ENCODE results near the gene SLC7A14.

The SLC7A14 gene

DNA sequence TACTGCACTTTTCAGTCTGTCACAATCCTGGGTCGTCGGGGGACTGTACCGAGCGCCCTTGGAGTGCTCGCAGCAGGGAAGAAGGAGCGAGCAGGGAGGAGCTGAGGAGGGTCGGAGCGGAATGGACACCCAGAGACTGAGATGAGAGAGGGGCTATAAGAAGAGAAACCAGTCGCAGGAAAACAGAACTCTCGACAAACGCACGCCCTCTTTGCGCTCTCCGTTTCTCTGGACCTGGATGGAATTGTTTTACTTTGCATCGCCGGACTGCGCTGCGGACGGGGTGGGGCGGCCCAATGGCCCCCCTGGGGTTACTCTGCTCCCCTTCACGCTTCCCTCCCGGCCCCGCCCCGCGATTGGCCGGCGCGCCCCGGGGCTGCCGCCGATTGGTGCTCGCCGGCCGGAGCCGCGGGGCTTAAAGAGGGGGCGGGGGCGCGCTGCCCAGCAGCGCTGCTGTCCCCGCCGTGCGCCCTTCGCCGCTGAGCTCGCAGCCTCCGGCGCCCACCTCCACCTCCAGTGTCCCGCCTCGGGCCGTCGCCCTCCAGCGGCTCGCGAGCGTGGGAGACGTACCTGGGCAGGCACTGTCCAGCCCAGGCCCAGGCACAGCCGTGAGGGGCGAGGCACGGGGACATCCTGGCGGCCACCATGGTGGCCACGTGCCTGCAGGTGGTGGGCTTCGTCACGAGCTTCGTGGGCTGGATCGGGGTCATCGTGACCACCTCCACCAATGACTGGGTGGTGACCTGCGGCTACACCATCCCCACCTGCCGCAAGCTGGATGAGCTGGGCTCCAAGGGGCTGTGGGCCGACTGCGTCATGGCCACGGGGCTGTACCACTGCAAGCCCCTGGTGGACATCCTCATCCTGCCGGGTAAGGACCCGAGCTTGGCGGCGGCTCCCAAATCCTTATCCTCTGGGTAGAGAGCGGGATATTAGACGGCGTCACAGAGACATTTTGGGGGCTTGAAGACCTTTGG lies 167.2 kb downstream of the SLC7A14 start, which contains the start of gene CLDN11:
Gene CLDN11, plus strand, starts transcription at position 447 of the 977 bp plus-strand sequence. Its CDS starts 199 bp downstream, at position 646.
- H3K9me3 ChIP-seq (ENCODE audit: control insufficient read depth in 2 of 2, low read length in 2 of 2), result no peaks in the 10 kb centered on the region
- no peak within 1 kb of the TSS for H3K27ac ChIP-seq (ENCODE audit: low read length)
- H3K36me3 ChIP-seq (ENCODE audit: control insufficient read depth in 2 of 2, insufficient read depth in 2 of 2, low read length in 2 of 2), result no peaks in the 10 kb centered on the region
- H3K4me3 ChIP-seq (ENCODE audit: low read length in 2 of 2), result peak within 1 kb of the TSS; percentile 62 to 72
- peaks cover 17% of the 10 kb centered on the region for H3K4me1 ChIP-seq (ENCODE audit: control insufficient read depth, insufficient read depth, low read length)
- peak within 1 kb of the TSS in 1 of 2 donors; percentile 13 for H3K9ac ChIP-seq (ENCODE audit: low read length in 2 of 2)
- H3K27me3 ChIP-seq (ENCODE audit: control insufficient read depth in 1 of 2, insufficient read depth in 2 of 2, low read length in 2 of 2), result peaks cover 28 to 38% of the 10 kb centered on the region in 2 donors

DNA sequence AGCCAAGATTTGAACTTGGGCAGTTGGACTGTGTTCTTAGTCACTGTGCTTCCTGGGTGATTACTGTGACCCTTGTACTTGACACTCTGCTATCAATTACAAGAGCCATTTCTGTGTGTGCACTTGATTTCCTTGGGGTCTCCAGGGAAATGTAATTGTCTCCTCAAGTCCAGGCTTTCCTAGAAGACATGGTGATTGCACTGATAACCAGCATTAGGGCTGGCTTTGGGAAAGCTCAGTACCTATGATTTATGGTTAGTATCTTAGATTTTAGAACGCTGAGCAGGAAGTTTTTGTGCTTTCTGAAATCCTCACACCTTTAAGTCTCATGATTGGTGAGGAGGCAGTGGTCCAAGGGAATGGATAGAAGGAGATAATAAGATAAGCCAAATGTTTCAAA lies 168.8 kb downstream of the SLC7A14 start:
- no peak overlapping the region for H3K4me3 ChIP-seq (ENCODE audit: low read length in 2 of 2)
- H3K4me1 ChIP-seq (ENCODE audit: control insufficient read depth, insufficient read depth, low read length), result peaks cover 17% of the 10 kb centered on the region
- H3K27me3 ChIP-seq (ENCODE audit: control insufficient read depth in 1 of 2, insufficient read depth in 2 of 2, low read length in 2 of 2), result peaks cover 28 to 38% of the 10 kb centered on the region in 2 donors
- no peaks in the 10 kb centered on the region for H3K9me3 ChIP-seq (ENCODE audit: control insufficient read depth in 2 of 2, low read length in 2 of 2)
- no peak overlapping the region for H3K27ac ChIP-seq (ENCODE audit: low read length)
- no peak overlapping the region for H3K9ac ChIP-seq (ENCODE audit: low read length in 2 of 2)
- no peaks in the 10 kb centered on the region for H3K36me3 ChIP-seq (ENCODE audit: control insufficient read depth in 2 of 2, insufficient read depth in 2 of 2, low read length in 2 of 2)

- H3K36me3 ChIP-seq (ENCODE audit: control insufficient read depth in 2 of 2, insufficient read depth in 2 of 2, low read length in 2 of 2), result no peaks in the 10 kb centered on the region
- no peak overlapping the region for H3K4me3 ChIP-seq (ENCODE audit: low read length in 2 of 2)
- peaks cover 7% of the 10 kb centered on the region for H3K4me1 ChIP-seq (ENCODE audit: control insufficient read depth, insufficient read depth, low read length)
- H3K9me3 ChIP-seq (ENCODE audit: control insufficient read depth in 2 of 2, low read length in 2 of 2), result no peaks in the 10 kb centered on the region
- no peak overlapping the region for H3K27ac ChIP-seq (ENCODE audit: low read length)
- peaks cover 25 to 28% of the 10 kb centered on the region in 2 donors for H3K27me3 ChIP-seq (ENCODE audit: control insufficient read depth in 1 of 2, insufficient read depth in 2 of 2, low read length in 2 of 2)
- no peak overlapping the region for H3K9ac ChIP-seq (ENCODE audit: low read length in 2 of 2)
Observed at GRCh38 chr3:170414202-170414663, 171.6 kb downstream of the SLC7A14 start.

DNA sequence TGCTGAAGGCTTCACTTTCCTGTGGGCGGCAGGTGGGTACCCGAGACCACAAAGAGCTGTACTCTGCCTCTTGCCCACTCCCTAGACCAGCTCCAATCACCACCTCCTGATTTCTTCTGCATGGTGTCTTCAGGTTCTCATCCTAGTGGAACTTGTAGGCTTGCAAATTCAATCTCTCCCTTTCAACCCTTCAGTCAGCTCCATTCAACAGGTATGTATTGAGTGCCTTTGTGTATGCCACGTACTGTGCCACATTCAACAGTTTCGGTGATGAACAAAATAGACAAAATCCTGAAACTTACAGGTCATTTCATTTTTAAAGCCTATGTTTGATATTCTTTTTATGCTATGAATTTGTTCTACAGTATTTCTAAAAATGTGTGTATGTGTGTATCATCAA lies 172.6 kb downstream of the SLC7A14 start:
- no peaks in the 10 kb centered on the region for H3K36me3 ChIP-seq (ENCODE audit: control insufficient read depth in 2 of 2, insufficient read depth in 2 of 2, low read length in 2 of 2)
- H3K9ac ChIP-seq (ENCODE audit: low read length in 2 of 2), result no peak overlapping the region
- H3K27me3 ChIP-seq (ENCODE audit: control insufficient read depth in 1 of 2, insufficient read depth in 2 of 2, low read length in 2 of 2), result peaks cover 18 to 19% of the 10 kb centered on the region in 2 donors
- no peaks in the 10 kb centered on the region for H3K9me3 ChIP-seq (ENCODE audit: control insufficient read depth in 2 of 2, low read length in 2 of 2)
- H3K4me1 ChIP-seq (ENCODE audit: control insufficient read depth, insufficient read depth, low read length), result no peaks in the 10 kb centered on the region
- H3K4me3 ChIP-seq (ENCODE audit: low read length in 2 of 2), result no peak overlapping the region
- H3K27ac ChIP-seq (ENCODE audit: low read length), result no peak overlapping the region

DNA sequence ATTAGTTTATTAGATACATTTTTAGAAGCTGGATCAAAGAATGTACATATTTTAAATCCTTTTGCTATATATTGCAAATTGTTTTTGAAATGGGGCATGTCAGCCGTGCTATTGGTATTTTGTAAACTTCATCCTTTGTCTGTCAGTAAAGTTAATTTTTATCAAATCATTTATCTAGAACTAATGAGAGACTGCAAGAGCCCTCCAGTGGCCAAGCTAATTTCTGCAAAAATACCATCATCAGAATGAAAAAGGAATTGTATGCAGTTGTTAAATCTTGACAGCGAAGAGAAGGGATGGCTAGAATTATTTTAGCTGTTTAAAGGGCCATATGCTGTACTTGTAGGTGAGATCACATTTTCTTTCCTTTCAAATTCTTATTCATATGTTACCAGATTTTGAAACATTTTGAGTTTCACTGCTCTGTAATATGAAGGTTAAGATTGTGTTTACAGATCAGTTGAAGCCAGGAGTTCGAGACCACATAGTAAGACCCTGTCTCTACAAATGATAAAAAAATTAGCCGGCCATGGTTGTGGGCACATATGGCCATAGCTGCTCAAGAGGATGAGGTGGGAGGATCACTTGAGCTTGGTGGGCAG lies 175.3 kb downstream of the SLC7A14 start:
- Histone ChIP-seq H3K9ac (ENCODE audit: low read length in 2 of 2) (no peak overlapping the region), H3K4me3 (ENCODE audit: low read length in 2 of 2) (no peak overlapping the region), H3K4me1 (ENCODE audit: control insufficient read depth, insufficient read depth, low read length) (no peaks in the 10 kb centered on the region), H3K9me3 (ENCODE audit: control insufficient read depth in 2 of 2, low read length in 2 of 2) (no peaks in the 10 kb centered on the region), H3K27ac (ENCODE audit: low read length) (no peak overlapping the region), H3K27me3 (ENCODE audit: control insufficient read depth in 1 of 2, insufficient read depth in 2 of 2, low read length in 2 of 2) (peaks cover 0 to 2% of the 10 kb centered on the region in 2 donors), H3K36me3 (ENCODE audit: control insufficient read depth in 2 of 2, insufficient read depth in 2 of 2, low read length in 2 of 2) (no peaks in the 10 kb centered on the region)
